Natural killer cell (primary cell): ENCODE results near the gene EIF2S3. TPM values are rescaled to one million over a fixed set of nuclear protein-coding genes. Genes with fewer than 3 reads are reported as not detected.

Experiments used
- ATAC-seq, 3 donors: fragments of 150-1000 bp in 2 of 3; fragments of 200-7000 bp in 1 of 3; cut with Tn5 transposase; 1 replicate in 1 of 3; 2 replicates in 2 of 3; pipeline ENCODE4 v1.10.0; 2021; ENCODE audit warnings: mild to moderate bottlenecking in 2 of 3, moderate library complexity in 2 of 3
- DNase-seq, 2 donors: peaks; one replicate each; pipeline versions ENCODE4 v3.0.0 to v3.0.0-alpha.2; 2013 to 2021; ENCODE audit warnings: mixed read lengths in 1 of 2
- H3K27ac ChIP-seq: one replicate; pipeline ENCODE4 v1.5.1; 2013; ENCODE audit warnings: mild to moderate bottlenecking, low read length
- H3K27me3 ChIP-seq: one replicate; pipeline ENCODE4 v1.6.1; 2013; ENCODE audit warnings: low read length; ENCODE audit not compliant: control insufficient read depth, insufficient read depth
- H3K36me3 ChIP-seq: one replicate; pipeline ENCODE4 v1.6.1; 2013; ENCODE audit warnings: low read length; ENCODE audit not compliant: control insufficient read depth, insufficient read depth
- H3K4me1 ChIP-seq: one replicate; pipeline ENCODE4 v1.6.1; 2013; ENCODE audit warnings: low read length; ENCODE audit not compliant: control insufficient read depth, insufficient read depth
- H3K4me3 ChIP-seq: one replicate; pipeline ENCODE4 v1.5.1; 2013; ENCODE audit warnings: low read length
- H3K9me3 ChIP-seq: one replicate; pipeline ENCODE4 v1.6.1; 2013; ENCODE audit warnings: low read length; ENCODE audit not compliant: control insufficient read depth, insufficient read depth
- H3K27ac Mint-ChIP-seq, 2 donors: one replicate each; pipeline ENCODE4 v1.8.0; 2022; ENCODE audit warnings: mild to moderate bottlenecking in 2 of 2, mixed read lengths in 2 of 2, moderate library complexity in 1 of 2
- H3K27me3 Mint-ChIP-seq, 2 donors: one replicate each; pipeline ENCODE4 v1.8.0; 2022; ENCODE audit warnings: low read depth in 2 of 2, mixed read lengths in 2 of 2
- H3K36me3 Mint-ChIP-seq: one replicate; pipeline ENCODE4 v1.8.0; 2022; ENCODE audit warnings: mixed read lengths
- H3K4me1 Mint-ChIP-seq, 2 donors: one replicate each; pipeline ENCODE4 v1.8.0; 2022; ENCODE audit warnings: mixed read lengths in 2 of 2
- H3K4me3 Mint-ChIP-seq: one replicate; pipeline ENCODE4 v1.8.0; 2022; ENCODE audit warnings: mild to moderate bottlenecking, moderate library complexity, mixed read lengths
- H3K9me3 Mint-ChIP-seq, 2 donors: one replicate each; pipeline ENCODE4 v1.8.0; 2022; ENCODE audit warnings: mixed read lengths in 2 of 2
- WGBS: methylation state at CpG from one replicate; pipeline ENCODE4 v1.1.7; 2013; ENCODE audit warnings: missing lambda C conversion rate; ENCODE audit not compliant: insufficient coverage; 5-methylcytosine and 5-hydroxymethylcytosine counted together
- intact Hi-C: fragments of 100-400 bp; cut with micrococcal nuclease; formaldehyde crosslinking; loops from one replicate; pipeline ENCODE4 v1.14.2; 2022
- total RNA-seq, 4 donors: library from RNA; stranded (reverse); fragments of 120-200 nt in 1 of 4; gene quantifications; one replicate each; pipeline versions ENCODE4 v1.2.3 to v1.2.4, GENCODE V29; 2013 to 2022
- TF ChIP-seq, protein P1 (sequence below): fragments of 200-600 bp; IDR thresholded peaks from one replicate; pipeline ENCODE4 v1.8.0; 2022; ENCODE audit warnings: antibody characterized with exemption

The EIF2S3 gene
- total RNA-seq, 3 donors from 2014 or later (not counting 1 experiment from before 2014, with no cell fraction given) = 124 to 199 (median 132) TPM

GRCh38 chrX:24113181-24113580, 58.4 kb downstream of the EIF2S3 start:
- no peaks in the 10 kb centered on the region for H3K9me3 Mint-ChIP-seq
- H3K27ac Mint-ChIP-seq = no peak overlapping the region
- H3K4me3 Mint-ChIP-seq = no peak overlapping the region
- no peaks in the 10 kb centered on the region for H3K27me3 Mint-ChIP-seq
- Histone ChIP-seq H3K4me3 (no peak overlapping the region), H3K36me3 (no peaks in the 10 kb centered on the region), H3K27ac (no peak overlapping the region), H3K27me3 (no peaks in the 10 kb centered on the region), H3K9me3 (no peaks in the 10 kb centered on the region), H3K4me1 (no peaks in the 10 kb centered on the region)
- no peak for ATAC-seq
- DNase-seq = no peak
- H3K36me3 Mint-ChIP-seq = no peaks in the 10 kb centered on the region
- no peaks in the 10 kb centered on the region for H3K4me1 Mint-ChIP-seq
- TF ChIP-seq, protein P1, sequence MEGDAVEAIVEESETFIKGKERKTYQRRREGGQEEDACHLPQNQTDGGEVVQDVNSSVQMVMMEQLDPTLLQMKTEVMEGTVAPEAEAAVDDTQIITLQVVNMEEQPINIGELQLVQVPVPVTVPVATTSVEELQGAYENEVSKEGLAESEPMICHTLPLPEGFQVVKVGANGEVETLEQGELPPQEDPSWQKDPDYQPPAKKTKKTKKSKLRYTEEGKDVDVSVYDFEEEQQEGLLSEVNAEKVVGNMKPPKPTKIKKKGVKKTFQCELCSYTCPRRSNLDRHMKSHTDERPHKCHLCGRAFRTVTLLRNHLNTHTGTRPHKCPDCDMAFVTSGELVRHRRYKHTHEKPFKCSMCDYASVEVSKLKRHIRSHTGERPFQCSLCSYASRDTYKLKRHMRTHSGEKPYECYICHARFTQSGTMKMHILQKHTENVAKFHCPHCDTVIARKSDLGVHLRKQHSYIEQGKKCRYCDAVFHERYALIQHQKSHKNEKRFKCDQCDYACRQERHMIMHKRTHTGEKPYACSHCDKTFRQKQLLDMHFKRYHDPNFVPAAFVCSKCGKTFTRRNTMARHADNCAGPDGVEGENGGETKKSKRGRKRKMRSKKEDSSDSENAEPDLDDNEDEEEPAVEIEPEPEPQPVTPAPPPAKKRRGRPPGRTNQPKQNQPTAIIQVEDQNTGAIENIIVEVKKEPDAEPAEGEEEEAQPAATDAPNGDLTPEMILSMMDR = no peak
- WGBS = 80% methylated on average over 2 of the region's 2 CpGs
- intact Hi-C loops = no loop called here

- Mint-ChIP-seq H3K4me3 (no peak overlapping the region), H3K4me1 (no peaks in the 10 kb centered on the region), H3K9me3 (no peaks in the 10 kb centered on the region), H3K27me3 (no peaks in the 10 kb centered on the region), H3K36me3 (no peaks in the 10 kb centered on the region), H3K27ac (no peak overlapping the region)
- H3K4me1 ChIP-seq = no peaks in the 10 kb centered on the region
- H3K27me3 ChIP-seq = no peaks in the 10 kb centered on the region
- WGBS = 88% methylated on average over 3 of the region's 3 CpGs
- TF ChIP-seq, protein P1 = no peak
- H3K9me3 ChIP-seq = no peaks in the 10 kb centered on the region
- no peak for ATAC-seq
- intact Hi-C loops = no loop called here
- no peak overlapping the region for H3K4me3 ChIP-seq
- H3K27ac ChIP-seq = no peak overlapping the region
- DNase-seq = no peak
- no peaks in the 10 kb centered on the region for H3K36me3 ChIP-seq
Observed at GRCh38 chrX:24117258-24117657, 62.5 kb downstream of the EIF2S3 start.

DNA sequence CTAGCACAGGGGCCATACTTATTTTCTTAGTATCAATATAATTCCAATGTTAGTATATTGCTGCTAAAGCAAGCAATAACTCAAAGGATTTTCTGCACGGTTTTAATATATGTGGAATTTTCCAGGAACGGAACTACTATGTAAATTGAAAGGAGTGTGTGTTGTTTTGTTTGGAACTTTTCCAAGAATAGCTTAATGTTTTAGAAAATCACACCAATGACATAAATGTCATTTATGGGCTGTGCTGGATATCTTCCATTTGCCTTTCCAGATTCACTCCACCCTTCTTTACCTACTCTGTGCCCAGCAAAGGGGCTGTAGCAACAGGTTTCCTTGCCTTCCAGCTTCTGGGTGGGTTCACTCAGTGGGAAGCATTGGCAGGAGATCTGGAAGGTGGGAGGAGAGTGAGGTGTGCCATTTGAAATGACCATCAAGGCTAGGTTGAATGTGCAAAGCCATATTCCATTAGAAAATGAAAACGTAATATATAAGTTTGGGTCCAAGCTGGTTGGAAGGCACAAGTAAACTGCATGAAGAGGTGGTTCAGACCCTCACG, 69.6 kb downstream of the EIF2S3 start:
- H3K9me3 Mint-ChIP-seq = no peaks in the 10 kb centered on the region
- H3K4me1 ChIP-seq = no peaks in the 10 kb centered on the region
- no peak overlapping the region for H3K4me3 Mint-ChIP-seq
- no peaks in the 10 kb centered on the region for H3K36me3 Mint-ChIP-seq
- no peaks in the 10 kb centered on the region for H3K27me3 Mint-ChIP-seq
- H3K36me3 ChIP-seq = no peaks in the 10 kb centered on the region
- H3K4me3 ChIP-seq = no peak overlapping the region
- WGBS = 94% methylated on average over 2 of the region's 4 CpGs
- TF ChIP-seq, protein P1 = no peak
- DNase-seq = no peak
- H3K9me3 ChIP-seq = no peaks in the 10 kb centered on the region
- ATAC-seq = no peak
- no peak overlapping the region for H3K27ac ChIP-seq
- H3K27me3 ChIP-seq = no peaks in the 10 kb centered on the region
- intact Hi-C loops = no loop called here
- no peak overlapping the region for H3K27ac Mint-ChIP-seq
- H3K4me1 Mint-ChIP-seq = no peaks in the 10 kb centered on the region

DNA sequence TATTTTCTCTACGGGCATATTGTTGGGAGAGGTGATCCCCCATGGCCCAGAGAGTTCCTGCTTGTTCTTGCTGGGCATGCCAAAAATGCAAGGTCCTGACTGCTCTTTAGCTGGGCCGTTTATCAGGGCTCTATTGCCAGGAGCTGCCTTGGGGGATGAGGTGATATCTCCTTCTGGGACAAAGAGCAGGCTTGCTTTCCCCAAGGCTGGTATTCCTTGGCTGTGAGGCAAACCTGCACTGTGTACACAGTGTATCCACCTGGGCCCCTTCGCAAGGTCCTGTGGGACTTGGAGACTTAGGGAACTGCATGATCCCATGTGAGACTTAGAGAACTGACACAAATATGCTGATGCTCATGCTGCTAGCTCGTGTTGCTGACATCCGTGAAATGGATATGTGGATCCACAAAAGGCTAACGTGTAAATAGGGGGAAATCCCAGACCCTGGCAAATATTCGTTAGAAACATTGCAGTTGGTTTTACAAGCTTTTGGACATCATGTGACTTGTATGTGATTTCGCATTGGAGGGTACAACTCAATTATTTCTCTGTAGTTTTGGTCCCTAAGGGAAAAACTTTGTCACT, 70.4 kb downstream of the EIF2S3 start:
- intact Hi-C loops = no loop called here
- TF ChIP-seq, protein P1 = no peak
- no peak for ATAC-seq
- H3K27me3 ChIP-seq = no peaks in the 10 kb centered on the region
- H3K4me3 ChIP-seq = no peak overlapping the region
- H3K27ac Mint-ChIP-seq = no peak overlapping the region
- H3K4me1 Mint-ChIP-seq = no peaks in the 10 kb centered on the region
- no peak overlapping the region for H3K4me3 Mint-ChIP-seq
- 81% methylated on average over 7 of the region's 8 CpGs for WGBS
- H3K36me3 Mint-ChIP-seq = no peaks in the 10 kb centered on the region
- no peaks in the 10 kb centered on the region for H3K9me3 ChIP-seq
- H3K4me1 ChIP-seq = no peaks in the 10 kb centered on the region
- no peaks in the 10 kb centered on the region for H3K36me3 ChIP-seq
- H3K9me3 Mint-ChIP-seq = no peaks in the 10 kb centered on the region
- no peaks in the 10 kb centered on the region for H3K27me3 Mint-ChIP-seq
- no peak overlapping the region for H3K27ac ChIP-seq
- no peak for DNase-seq
